Measurements from ENCODE around the gene RAPGEF1. TPM values are rescaled to one million over a fixed set of nuclear protein-coding genes. Genes with fewer than 3 reads are reported as not detected.

The RAPGEF1 gene
- total and polyA plus RNA-seq, 9 of the 15 experiments (the other 6 are each of a cell fraction or from before 2014, with no cell fraction given) = 0.06 to 44.1 (median 19.9) TPM

DNA sequence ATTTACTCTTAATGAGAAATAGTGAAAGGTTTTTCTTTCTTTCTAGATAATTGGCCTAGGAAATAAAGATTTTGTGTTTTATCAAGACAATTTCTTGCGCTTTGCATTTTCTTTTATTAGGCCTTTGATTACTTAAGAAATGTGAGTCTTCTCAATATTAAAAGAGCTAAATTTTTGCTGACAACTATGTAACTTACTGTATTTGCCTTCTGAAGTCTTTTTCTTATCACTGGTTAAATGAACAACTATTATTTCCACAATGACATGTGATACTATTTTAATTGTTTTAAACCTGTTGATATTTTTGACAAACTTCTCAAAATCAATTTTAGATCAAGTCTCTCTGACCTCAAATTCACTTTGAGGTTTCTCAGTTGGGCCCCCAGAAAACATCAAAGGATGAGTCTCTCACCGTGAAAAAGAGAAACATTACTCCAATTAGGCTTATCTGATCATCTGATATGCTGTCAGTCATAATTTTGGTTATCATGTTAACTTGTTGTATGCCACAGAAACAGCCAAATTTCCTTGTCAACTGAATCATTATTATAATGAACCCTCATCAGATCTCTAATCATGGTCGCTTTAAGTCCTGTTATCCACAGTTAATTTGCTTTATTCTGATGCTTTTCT, 48.8 kb downstream of the RAPGEF1 start (continued):
- TF ChIP-seq MEIS2 (IDR thresholded peaks at IDR 0.05; ENCODE audit: partially characterized antibody) (peak; percentile 29), ZBTB17 (CRISPR knock-in tag; IDR thresholded peaks at IDR 0.05) (no peak), C11orf30 (IDR thresholded peaks at IDR 0.05; ENCODE audit: low read depth) (peak; percentile 38; the same call in 1 of the 2 replicates), ZNF12 (CRISPR knock-in tag; IDR thresholded peaks at IDR 0.05) (no peak), TFAM (CRISPR knock-in tag; conservative IDR thresholded peaks at IDR 0.05) (no peak), DIDO1 (tag; IDR thresholded peaks at IDR 0.05; ENCODE audit: low read depth) (no peak), RFX7 (CRISPR knock-in tag; IDR thresholded peaks at IDR 0.05) (no peak), ZNF316 (IDR thresholded peaks at IDR 0.05) (peak; percentile 45; the same call in 1 of the 2 replicates)
- TF ChIP-seq, protein P1, sequence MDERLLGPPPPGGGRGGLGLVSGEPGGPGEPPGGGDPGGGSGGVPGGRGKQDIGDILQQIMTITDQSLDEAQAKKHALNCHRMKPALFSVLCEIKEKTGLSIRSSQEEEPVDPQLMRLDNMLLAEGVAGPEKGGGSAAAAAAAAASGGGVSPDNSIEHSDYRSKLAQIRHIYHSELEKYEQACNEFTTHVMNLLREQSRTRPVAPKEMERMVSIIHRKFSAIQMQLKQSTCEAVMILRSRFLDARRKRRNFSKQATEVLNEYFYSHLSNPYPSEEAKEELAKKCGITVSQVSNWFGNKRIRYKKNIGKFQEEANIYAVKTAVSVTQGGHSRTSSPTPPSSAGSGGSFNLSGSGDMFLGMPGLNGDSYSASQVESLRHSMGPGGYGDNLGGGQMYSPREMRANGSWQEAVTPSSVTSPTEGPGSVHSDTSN (CRISPR knock-in tag; IDR thresholded peaks at IDR 0.05; ENCODE audit: low read depth) = no peak
- TF ChIP-seq, protein P1 (tag; conservative IDR thresholded peaks at IDR 0.05; ENCODE audit: low read depth) = 0 out of 2 replicates have a peak, but pooled peaks have one; percentile 11
- TF ChIP-seq, protein P2, sequence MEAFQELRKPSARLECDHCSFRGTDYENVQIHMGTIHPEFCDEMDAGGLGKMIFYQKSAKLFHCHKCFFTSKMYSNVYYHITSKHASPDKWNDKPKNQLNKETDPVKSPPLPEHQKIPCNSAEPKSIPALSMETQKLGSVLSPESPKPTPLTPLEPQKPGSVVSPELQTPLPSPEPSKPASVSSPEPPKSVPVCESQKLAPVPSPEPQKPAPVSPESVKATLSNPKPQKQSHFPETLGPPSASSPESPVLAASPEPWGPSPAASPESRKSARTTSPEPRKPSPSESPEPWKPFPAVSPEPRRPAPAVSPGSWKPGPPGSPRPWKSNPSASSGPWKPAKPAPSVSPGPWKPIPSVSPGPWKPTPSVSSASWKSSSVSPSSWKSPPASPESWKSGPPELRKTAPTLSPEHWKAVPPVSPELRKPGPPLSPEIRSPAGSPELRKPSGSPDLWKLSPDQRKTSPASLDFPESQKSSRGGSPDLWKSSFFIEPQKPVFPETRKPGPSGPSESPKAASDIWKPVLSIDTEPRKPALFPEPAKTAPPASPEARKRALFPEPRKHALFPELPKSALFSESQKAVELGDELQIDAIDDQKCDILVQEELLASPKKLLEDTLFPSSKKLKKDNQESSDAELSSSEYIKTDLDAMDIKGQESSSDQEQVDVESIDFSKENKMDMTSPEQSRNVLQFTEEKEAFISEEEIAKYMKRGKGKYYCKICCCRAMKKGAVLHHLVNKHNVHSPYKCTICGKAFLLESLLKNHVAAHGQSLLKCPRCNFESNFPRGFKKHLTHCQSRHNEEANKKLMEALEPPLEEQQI (IDR thresholded peaks at IDR 0.05) = no peak
- TF ChIP-seq, protein P3, sequence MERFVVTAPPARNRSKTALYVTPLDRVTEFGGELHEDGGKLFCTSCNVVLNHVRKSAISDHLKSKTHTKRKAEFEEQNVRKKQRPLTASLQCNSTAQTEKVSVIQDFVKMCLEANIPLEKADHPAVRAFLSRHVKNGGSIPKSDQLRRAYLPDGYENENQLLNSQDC (CRISPR knock-in tag; IDR thresholded peaks at IDR 0.05) = no peak
